ENCODE measurements around the gene FAM3A. TPM values are rescaled to one million over a fixed set of nuclear protein-coding genes. Genes with fewer than 3 reads are reported as not detected.
"Not testable (repeated sequence)": the region's sequence is repeated elsewhere in the genome, so short reads cannot be mapped to it uniquely, and the experiment has no call there.

FAM3A gene
- 10 to 100 TPM; 24.9 to 29.0 TPM for total RNA-seq

DNA sequence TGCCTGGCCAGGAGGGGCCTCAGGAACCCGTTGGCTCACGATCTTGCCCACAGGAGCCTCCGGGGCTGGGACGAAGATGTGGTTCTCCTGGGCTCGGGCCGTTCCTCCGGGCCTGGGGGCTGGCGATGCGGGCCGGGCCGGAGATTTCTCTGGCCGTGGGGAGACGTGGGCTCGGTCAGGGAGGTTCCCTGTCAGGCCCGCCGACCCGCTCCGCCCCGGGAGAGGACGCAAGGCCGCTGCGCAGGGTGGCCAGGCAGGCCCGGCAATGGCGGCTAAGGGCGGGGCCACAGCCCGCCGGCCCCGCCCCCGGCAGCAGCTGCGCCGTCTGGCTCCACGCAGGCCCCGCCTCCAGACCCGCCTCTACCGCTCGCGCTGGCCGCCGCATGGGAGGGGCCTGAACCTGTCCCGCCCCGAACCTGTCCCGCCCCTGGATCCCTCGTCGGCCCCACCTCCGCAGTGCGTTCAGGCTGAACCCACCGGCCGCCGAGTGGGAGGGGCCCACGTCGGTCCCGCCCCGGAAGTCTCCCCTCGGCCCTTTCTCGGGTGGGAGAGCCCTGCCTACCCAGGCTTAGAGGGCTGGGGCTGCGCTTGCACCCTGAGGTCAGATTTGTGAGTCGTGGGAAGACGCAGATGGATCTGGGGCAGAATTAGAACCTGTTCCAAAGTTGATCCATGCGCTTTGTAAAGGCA lies at the start of gene FAM3A:
TSS of gene FAM3A (minus strand) at position 267 of the 690 bp plus-strand sequence. CDS start 460 bp downstream, outside the sequence.
- POLR2A ChIA-PET, result interaction anchor here (0.6 to 1.9 kb wide), 13 partner anchors 9 to 591 kb away, joined by 3 to 13 read pairs (median 4); partner anchors contain the start of genes IKBKG, RPL10, SLC10A3 and UBL4A

DNA sequence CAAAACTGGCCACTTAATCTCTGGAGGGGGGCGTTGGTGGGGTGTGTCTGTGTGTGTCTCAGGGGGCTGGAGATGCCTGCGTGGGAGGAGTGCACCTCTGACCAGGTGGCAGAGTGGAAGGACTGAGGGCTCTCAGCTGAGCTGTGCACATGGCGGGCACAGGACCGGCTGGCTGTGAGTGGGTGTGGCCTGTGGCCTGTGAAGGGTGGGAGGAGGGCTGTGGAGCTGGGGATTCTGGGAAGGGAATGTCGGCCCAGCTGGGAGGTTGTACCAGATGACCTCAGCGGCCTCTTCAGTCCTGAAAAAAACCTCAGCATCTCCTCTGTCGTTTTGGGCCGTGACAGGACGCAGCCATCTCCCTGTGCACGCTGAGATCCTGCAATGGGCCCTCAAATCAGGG lies 46.3 kb upstream of the FAM3A start:
- H3K4me1 Mint-ChIP-seq; CTCF ChIA-PET; H3K27me3 Mint-ChIP-seq; DNase-seq; H3K4me3 Mint-ChIP-seq; H3K27ac Mint-ChIP-seq; POLR2A ChIA-PET; H3K9me3 Mint-ChIP-seq; H3K36me3 Mint-ChIP-seq (ENCODE audit: low read depth): not testable (repeated sequence)

More for the DNA sequence above, at the start of gene FAM3A:
- Mint-ChIP-seq H3K9me3 (no peaks in the 10 kb centered on the region), H3K36me3 (ENCODE audit: low read depth) (peaks cover 2% of the 10 kb centered on the region), H3K4me3 (peak within 1 kb of the TSS; percentile 80), H3K27ac (peak within 1 kb of the TSS; percentile 81), H3K4me1 (peaks cover 30% of the 10 kb centered on the region), H3K27me3 (no peaks in the 10 kb centered on the region)
- CTCF ChIA-PET, result interaction anchor here (3.4 kb wide), 1 partner anchor 11 kb away, joined by 21 read pairs; no protein-coding TSS in a partner anchor
- peak; percentile 94 for DNase-seq

DNA sequence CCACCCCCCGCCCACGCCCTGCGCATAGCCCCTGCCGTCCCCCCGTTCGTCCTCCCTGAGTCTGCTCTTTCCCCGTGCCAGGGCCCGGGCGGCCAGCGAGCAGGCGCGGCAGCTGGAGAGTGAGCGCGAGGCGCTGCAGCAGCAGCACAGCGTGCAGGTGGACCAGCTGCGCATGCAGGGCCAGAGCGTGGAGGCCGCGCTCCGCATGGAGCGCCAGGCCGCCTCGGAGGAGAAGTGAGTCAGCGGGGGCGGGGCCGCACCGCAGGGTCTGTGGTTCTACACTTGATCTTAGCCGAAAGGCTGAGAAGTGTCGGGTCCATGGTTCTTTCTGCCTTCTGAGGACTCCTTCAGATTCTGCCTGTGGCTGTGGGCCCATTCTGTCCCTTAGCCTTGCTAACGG lies 44.3 kb upstream of the FAM3A start:
- H3K36me3 Mint-ChIP-seq (ENCODE audit: low read depth); CTCF ChIA-PET; DNase-seq; POLR2A ChIA-PET; H3K9me3 Mint-ChIP-seq; H3K4me3 Mint-ChIP-seq; H3K27ac Mint-ChIP-seq; H3K4me1 Mint-ChIP-seq; H3K27me3 Mint-ChIP-seq: not testable (repeated sequence)

DNA sequence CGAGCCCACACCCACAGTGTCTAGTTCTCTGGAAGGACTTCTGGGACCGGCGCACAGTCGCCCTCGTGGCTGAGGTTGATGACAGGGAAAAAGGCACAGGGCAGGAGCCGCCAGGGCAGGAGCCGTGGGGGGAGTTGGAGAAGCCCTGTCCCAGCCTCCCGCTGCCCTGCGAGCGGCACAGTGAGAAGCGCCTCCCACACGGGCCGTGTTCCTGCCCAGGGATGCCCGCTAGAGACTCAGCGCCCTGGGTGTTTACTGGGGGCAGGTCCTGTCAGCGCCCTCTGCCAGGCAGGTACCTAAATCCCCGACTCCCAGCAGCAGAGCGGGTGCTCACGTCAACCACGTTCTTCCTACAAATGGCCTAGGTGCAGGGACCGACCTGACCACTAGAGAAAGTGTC lies 42.9 kb upstream of the FAM3A start:
- H3K27me3 Mint-ChIP-seq, H3K4me1 Mint-ChIP-seq, H3K27ac Mint-ChIP-seq, H3K4me3 Mint-ChIP-seq, H3K9me3 Mint-ChIP-seq, DNase-seq, CTCF ChIA-PET, POLR2A ChIA-PET: not testable (repeated sequence)
- H3K36me3 Mint-ChIP-seq (ENCODE audit: low read depth), result peaks cover 11% of the 10 kb centered on the region

- H3K36me3 Mint-ChIP-seq (ENCODE audit: low read depth), result peaks cover 15% of the 10 kb centered on the region
- POLR2A ChIA-PET, H3K27ac Mint-ChIP-seq, DNase-seq, H3K4me3 Mint-ChIP-seq, H3K9me3 Mint-ChIP-seq, H3K27me3 Mint-ChIP-seq, CTCF ChIA-PET: not testable (repeated sequence)
- H3K4me1 Mint-ChIP-seq, result peaks cover 11% of the 10 kb centered on the region
These were observed 42.1 kb upstream of the FAM3A start for GRCh38 chrX:154558060-154558690.

DNA sequence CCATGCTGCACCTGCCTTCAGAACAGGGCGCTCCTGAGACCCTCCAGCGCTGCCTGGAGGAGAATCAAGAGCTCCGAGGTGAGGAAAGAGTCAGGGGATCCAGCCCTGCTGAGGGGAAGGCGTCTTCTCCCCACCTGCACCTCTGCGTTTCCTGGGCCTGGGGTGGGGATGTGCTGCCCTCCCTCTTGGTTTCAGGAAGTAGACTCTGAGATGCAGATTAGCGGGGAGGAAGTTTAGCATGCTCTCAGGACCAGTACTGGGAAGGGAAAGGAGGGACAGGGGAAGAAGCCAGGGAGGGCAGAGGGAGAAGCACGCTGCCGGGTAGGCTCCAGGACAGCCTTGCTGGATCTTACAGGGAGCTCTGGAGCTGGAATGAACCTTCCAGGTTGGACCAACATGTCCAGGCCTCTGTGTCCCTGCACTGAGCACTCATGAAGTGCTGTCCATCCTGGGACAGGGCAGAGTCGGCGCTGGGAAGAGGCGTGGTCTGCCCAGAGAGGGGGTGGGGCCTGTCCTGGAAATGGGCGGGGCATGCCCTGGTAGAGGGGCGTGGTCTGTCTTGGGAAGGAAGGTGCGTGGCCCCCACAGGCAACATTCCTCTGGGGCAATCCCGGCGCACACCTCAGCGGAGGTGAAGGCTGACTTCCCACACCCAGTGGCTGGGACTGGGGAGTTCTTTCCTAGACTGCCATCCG lies 36.2 kb upstream of the FAM3A start:
- Mint-ChIP-seq H3K36me3 (ENCODE audit: low read depth) (peaks cover 38% of the 10 kb centered on the region), H3K4me1 (peaks cover 38% of the 10 kb centered on the region)
- H3K9me3 Mint-ChIP-seq, POLR2A ChIA-PET, DNase-seq, CTCF ChIA-PET, H3K27me3 Mint-ChIP-seq, H3K4me3 Mint-ChIP-seq, H3K27ac Mint-ChIP-seq: not testable (repeated sequence)

DNA sequence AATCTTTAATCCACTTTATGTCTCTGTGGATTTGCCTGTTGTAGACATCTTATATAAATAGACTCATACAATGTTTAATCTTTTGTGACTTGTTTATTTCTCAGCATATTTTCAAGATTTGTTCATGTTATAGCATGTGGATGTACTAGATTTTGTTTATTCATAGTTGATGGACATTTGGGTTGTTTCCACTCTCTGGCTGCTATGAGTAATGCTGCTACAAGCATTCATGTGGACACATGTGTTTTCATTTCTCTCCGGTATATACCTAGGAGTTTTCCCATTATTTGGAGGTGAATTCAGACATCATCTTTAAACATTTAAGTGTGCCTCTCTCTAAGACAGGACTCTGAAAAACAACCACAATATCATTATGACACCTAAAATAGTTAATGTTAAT lies 33.7 kb upstream of the FAM3A start:
- Mint-ChIP-seq H3K4me3 (peak overlapping the region; percentile 45), H3K9me3 (no peaks in the 10 kb centered on the region), H3K36me3 (ENCODE audit: low read depth) (peaks cover 38% of the 10 kb centered on the region), H3K27ac (peak overlapping the region; percentile 53), H3K4me1 (peaks cover 47% of the 10 kb centered on the region), H3K27me3 (no peaks in the 10 kb centered on the region)
- DNase-seq, result no peak
- ChIA-PET POLR2A (no interaction called here), CTCF (no interaction called here)

DNA sequence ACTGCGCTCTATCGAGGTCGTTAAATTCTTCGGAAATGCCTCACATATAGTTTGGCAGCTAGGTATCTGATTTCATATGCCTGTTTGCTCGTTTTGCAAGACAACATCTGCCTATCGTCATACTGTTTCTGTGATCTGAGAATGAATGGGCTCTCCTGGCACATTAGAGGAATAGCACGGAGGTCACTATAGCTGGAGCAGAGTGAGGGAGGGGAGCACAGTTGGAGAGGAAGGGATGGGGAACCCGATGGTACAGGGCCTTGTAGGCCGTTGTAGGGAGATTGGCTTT lies 31.9 kb upstream of the FAM3A start:
- CTCF ChIA-PET, result no interaction called here
- H3K36me3 Mint-ChIP-seq (ENCODE audit: low read depth), result peaks cover 31% of the 10 kb centered on the region
- DNase-seq, result no peak
- H3K4me1 Mint-ChIP-seq, result peaks cover 51% of the 10 kb centered on the region
- peak overlapping the region; percentile 87 for H3K27ac Mint-ChIP-seq
- POLR2A ChIA-PET, result interaction anchor here (0.7 to 1.8 kb wide), 9 partner anchors 11 to 621 kb away, joined by 3 to 8 read pairs (median 4); partner anchors contain the start of genes DKC1, FAM3A, RPL10 and SLC10A3
- H3K4me3 Mint-ChIP-seq, result peak overlapping the region; percentile 90
- no peaks in the 10 kb centered on the region for H3K9me3 Mint-ChIP-seq
- H3K27me3 Mint-ChIP-seq, result no peaks in the 10 kb centered on the region

GRCh38 chrX:154547245-154548027 lies 31.4 kb upstream of the FAM3A start, which contains the start of gene IKBKG:
Gene IKBKG, plus strand, starts transcription at chrX:154547620. Its CDS starts 4,383 bp downstream, at chrX:154552003.
- no peaks in the 10 kb centered on the region for H3K27me3 Mint-ChIP-seq
- CTCF ChIA-PET, result no interaction called here

DNA sequence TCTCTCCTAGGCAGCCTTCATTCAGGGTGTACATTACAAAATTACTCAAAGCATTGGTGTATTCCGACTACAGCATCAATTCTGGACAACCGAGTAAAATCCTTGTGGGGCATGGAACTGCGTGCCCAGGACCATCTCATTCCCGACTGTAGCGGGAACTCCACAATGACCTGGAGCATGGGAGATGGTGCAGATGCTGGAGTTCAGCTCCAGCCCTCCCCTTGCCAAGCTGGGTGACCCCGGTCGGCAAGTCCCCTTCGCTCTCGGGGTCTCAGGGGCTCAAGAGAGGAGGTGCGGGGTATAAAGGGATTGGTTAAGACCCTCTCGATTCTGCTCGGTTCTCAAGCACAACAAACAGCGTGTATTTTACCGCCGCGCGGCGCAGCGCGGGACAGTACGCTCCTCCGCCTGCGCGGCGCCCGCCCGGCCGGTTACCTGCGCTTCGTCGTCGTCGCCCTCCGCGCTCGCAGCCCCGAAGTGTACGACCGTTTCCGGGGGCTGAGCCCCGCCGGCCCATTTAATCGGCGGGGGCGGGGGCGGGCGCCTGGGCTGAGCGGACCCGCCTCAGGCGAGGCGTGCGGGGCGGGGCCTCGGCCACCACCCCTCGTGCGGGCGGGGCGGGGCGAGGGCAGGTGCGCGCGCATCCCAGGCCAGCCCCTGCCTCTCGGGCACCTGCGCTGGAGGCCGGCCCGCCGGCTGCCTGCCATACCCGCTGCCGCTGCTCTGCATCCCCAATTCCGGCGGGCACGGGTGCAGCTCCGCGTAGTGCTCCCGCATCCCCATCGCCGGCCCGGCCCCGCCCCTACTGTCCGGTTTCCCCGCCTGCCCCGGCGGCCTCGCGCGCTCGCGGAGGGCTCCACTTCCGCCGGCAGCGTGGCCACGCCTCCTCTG lies 30.6 kb upstream of the FAM3A start, which contains the start of gene G6PD:
TSS of gene G6PD (minus strand) at position 493 of the 891 bp plus-strand sequence. CDS start 691 bp downstream, outside the sequence.
- peak; percentile 85 for DNase-seq
- no peaks in the 10 kb centered on the region for H3K27me3 Mint-ChIP-seq
- ChIA-PET POLR2A (interaction anchor here (0.9 to 3.9 kb wide), 6 partner anchors 56 to 619 kb away, joined by 3 to 14 read pairs (median 5); partner anchors contain the start of genes RPL10 and SLC10A3), CTCF (no interaction called here)
- peak within 1 kb of the TSS; percentile 87 for H3K27ac Mint-ChIP-seq
- H3K9me3 Mint-ChIP-seq, result no peaks in the 10 kb centered on the region
- H3K4me3 Mint-ChIP-seq, result peak within 1 kb of the TSS; percentile 90
- H3K4me1 Mint-ChIP-seq, result peaks cover 56% of the 10 kb centered on the region
- H3K36me3 Mint-ChIP-seq (ENCODE audit: low read depth), result peaks cover 29% of the 10 kb centered on the region

More at GRCh38 chrX:154547245-154548027, 31.4 kb upstream of the FAM3A start, which contains the start of gene IKBKG:
- POLR2A ChIA-PET, result interaction anchor here (0.7 to 3.9 kb wide), 12 partner anchors 11 to 620 kb away, joined by 3 to 14 read pairs (median 4); partner anchors contain the start of genes DKC1, FAM3A, RPL10 and SLC10A3
- Mint-ChIP-seq H3K4me1 (peaks cover 56% of the 10 kb centered on the region), H3K9me3 (no peaks in the 10 kb centered on the region), H3K27ac (peak within 1 kb of the TSS; percentile 87), H3K36me3 (ENCODE audit: low read depth) (peaks cover 36% of the 10 kb centered on the region), H3K4me3 (peak within 1 kb of the TSS; percentile 90)
- peak; percentile 89 for DNase-seq

DNA sequence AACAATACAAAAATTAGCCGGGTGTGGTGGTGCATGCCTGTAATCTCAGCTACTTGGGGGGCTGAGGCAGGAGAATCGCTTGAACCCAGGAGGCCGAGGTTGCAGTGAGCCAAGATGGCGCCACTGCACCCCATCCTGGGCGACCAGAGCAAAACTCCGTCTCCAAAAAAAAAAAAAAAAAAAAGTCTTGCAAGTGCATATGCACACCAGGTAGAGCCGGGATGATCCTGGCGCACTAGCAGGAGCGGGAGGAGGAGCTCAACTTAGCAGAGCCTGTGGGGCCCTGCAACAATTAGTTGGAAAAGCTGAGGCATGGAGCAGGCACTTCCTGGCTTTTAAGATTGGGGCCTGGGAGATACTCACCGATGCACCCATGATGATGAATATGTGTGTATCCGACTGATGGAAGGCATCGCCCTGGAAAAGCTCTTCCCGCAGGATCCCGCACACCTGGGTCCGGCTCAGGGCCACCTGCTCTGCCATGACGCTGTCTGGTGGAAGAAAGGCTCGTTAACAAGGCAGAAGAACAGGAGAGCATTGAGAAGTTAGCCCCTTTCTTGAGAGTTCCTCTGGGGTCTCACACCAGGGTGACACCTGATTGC lies 29.7 kb upstream of the FAM3A start:
- POLR2A ChIA-PET, result interaction anchor here (3.9 kb wide), 1 partner anchor 148 kb away, joined by 14 read pairs; the partner anchor contains the start of gene RPL10
- DNase-seq, result no peak
- Mint-ChIP-seq H3K9me3 (no peaks in the 10 kb centered on the region), H3K27me3 (no peaks in the 10 kb centered on the region), H3K36me3 (ENCODE audit: low read depth) (peaks cover 25% of the 10 kb centered on the region), H3K27ac (peak overlapping the region; percentile 52), H3K4me1 (peaks cover 53% of the 10 kb centered on the region), H3K4me3 (peak overlapping the region; percentile 64)
- CTCF ChIA-PET, result no interaction called here

Data from activated CD4-positive, alpha-beta memory T cell treated with anti-CD3 and anti-CD28 coated beads, Interleukin-2, amount 10 ng/mL, durations not matched to agents 7 days and 5 days (primary cell).